Measurements from ENCODE around the gene JMY.
A peak's percentile ranks its signal among the peaks of the same experiment; 100 is the strongest.

Gene JMY

GRCh38 chr5:79285285-79285684 lies 49.4 kb downstream of the JMY start:
- TF ChIP-seq, protein P1, sequence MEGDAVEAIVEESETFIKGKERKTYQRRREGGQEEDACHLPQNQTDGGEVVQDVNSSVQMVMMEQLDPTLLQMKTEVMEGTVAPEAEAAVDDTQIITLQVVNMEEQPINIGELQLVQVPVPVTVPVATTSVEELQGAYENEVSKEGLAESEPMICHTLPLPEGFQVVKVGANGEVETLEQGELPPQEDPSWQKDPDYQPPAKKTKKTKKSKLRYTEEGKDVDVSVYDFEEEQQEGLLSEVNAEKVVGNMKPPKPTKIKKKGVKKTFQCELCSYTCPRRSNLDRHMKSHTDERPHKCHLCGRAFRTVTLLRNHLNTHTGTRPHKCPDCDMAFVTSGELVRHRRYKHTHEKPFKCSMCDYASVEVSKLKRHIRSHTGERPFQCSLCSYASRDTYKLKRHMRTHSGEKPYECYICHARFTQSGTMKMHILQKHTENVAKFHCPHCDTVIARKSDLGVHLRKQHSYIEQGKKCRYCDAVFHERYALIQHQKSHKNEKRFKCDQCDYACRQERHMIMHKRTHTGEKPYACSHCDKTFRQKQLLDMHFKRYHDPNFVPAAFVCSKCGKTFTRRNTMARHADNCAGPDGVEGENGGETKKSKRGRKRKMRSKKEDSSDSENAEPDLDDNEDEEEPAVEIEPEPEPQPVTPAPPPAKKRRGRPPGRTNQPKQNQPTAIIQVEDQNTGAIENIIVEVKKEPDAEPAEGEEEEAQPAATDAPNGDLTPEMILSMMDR (IDR thresholded peaks at IDR 0.05; ENCODE audit: insufficient read depth, low read depth, low read length, missing control alignments): no peak
- no peak overlapping the region for H3K4me3 ChIP-seq (ENCODE audit: low read depth, low read length)
- no peak for DNase-seq (ENCODE audit: low read depth)

DNA sequence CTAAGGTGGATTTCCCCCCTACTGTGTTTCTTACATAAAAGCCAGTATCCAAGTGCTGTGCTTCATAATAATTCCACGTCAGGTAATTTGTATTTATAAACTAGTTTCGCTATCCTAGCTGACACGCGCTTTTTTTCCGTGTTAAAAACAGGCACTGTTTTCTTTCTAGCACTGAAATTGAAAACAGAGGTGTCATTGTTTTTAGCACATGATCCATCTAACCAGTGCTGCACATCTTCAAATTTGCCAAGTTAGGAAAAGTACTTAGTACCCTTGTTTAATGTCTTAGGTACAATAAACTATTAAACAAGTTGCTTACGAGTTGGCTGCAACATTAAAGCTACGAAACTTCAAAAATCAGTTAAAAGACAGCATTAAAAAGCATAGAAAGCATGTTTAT lies 49.9 kb downstream of the JMY start:
- no peak for DNase-seq (ENCODE audit: low read depth)
- TF ChIP-seq, protein P1 (IDR thresholded peaks at IDR 0.05; ENCODE audit: insufficient read depth, low read depth, low read length, missing control alignments): no peak
- no peak overlapping the region for H3K4me3 ChIP-seq (ENCODE audit: low read depth, low read length)

- TF ChIP-seq, protein P1 (IDR thresholded peaks at IDR 0.05; ENCODE audit: insufficient read depth, low read depth, low read length, missing control alignments): no peak
- no peak overlapping the region for H3K4me3 ChIP-seq (ENCODE audit: low read depth, low read length)
- no peak for DNase-seq (ENCODE audit: low read depth)
Observed at GRCh38 chr5:79287380-79287779, 51.4 kb downstream of the JMY start.

GRCh38 chr5:79287907-79288306 lies 52.0 kb downstream of the JMY start:
- no peak overlapping the region for H3K4me3 ChIP-seq (ENCODE audit: low read depth, low read length)
- DNase-seq (ENCODE audit: low read depth): no peak
- TF ChIP-seq, protein P1 (IDR thresholded peaks at IDR 0.05; ENCODE audit: insufficient read depth, low read depth, low read length, missing control alignments): no peak

GRCh38 chr5:79295029-79295428 lies 59.1 kb downstream of the JMY start:
- TF ChIP-seq, protein P1 (IDR thresholded peaks at IDR 0.05; ENCODE audit: insufficient read depth, low read depth, low read length, missing control alignments): no peak
- H3K4me3 ChIP-seq (ENCODE audit: low read depth, low read length): no peak overlapping the region
- DNase-seq (ENCODE audit: low read depth): no peak

GRCh38 chr5:79297661-79298060 lies 61.7 kb downstream of the JMY start:
- H3K4me3 ChIP-seq (ENCODE audit: low read depth, low read length): no peak overlapping the region
- TF ChIP-seq, protein P1 (IDR thresholded peaks at IDR 0.05; ENCODE audit: insufficient read depth, low read depth, low read length, missing control alignments): no peak
- peak; percentile 11 for DNase-seq (ENCODE audit: low read depth)

DNA sequence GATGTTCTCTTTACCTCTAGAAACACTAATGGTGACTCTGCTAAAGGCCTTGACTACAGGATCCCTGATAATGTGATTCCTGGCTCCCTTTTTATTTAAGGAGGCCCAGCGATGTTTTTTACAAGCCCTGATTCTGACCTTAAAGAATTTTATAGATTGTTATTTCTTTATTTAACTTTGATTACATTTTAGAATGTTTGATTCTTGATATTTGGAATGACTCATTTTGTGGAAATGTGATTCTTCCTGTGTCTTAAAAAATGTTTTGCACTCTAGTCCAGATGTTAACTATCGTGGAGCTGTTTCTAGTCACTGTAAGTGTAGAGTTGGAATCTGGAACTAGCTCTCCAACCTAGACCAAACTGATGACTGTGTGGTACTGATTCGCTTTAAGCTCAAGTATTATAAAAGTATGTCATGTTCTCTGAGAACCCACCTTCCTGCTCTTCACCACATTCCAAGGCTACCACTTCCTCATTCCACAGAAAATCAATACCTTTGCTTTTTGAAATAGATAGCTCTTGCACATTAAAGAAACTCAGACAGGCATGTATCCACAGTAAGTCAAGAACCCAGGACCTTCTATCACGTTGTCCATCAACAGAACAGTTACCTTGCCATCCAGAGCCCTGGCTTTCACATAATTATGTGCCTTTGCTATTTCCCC lies 65.2 kb downstream of the JMY start:
- H3K4me3 ChIP-seq (ENCODE audit: low read depth, low read length): no peak overlapping the region
- no peak for DNase-seq (ENCODE audit: low read depth)
- TF ChIP-seq, protein P1 (IDR thresholded peaks at IDR 0.05; ENCODE audit: insufficient read depth, low read depth, low read length, missing control alignments): no peak

Measured in GM12865 (cell line).